K562 (cell line): ENCODE measurements around the gene PAF1. TPM values are rescaled to one million over a fixed set of nuclear protein-coding genes. Genes with fewer than 3 reads are reported as not detected.

ENCODE experiments used
- ATAC-seq: fragments of 200-7000 bp; cut with Tn5 transposase; 3 replicates; pipeline ENCODE4 v1.9.1; 2020; ENCODE audit warnings: moderate library complexity
- BruUV-seq: library from RNA; stranded (reverse); fragments of 400-500 nt; replicated peaks from 2 replicates; lab custom pipeline; 2021; lab: Mats Ljungman, UMichigan
- CTCF ChIA-PET: fragments of 300-600 bp; formaldehyde crosslinking; extraction: SDS; loops from one replicate; lab custom pipeline; 2021; ENCODE audit warnings: low intra/inter-chr PET ratio; lab: Yijun Ruan, JAX
- POLR2A ChIA-PET: fragments of 300-600, 350-650 bp; sonication (Branson Sonifier 250); formaldehyde crosslinking; extraction: SDS; loops from one replicate; lab custom pipeline; 2021; ENCODE audit warnings: antibody characterized with exemption, inconsistent platforms; lab: Yijun Ruan, JAX
- DNase-seq, 4 experiments: peaks; one replicate each; pipeline versions ENCODE4 v3.0.0 to v3.0.0-alpha.2; 2011 to 2018; ENCODE audit warnings: low spot score in 3 of 4, mixed read lengths in 3 of 4; ENCODE audit errors: extremely low read depth in 1 of 4
- FAIRE-seq: peaks from 2 replicates; lab custom pipeline; 2011; peaks lifted over from hg19 to GRCh38; lab: Jason Lieb, UNC
- H2AFZ ChIP-seq: 2 replicates; pipeline ENCODE4 v1.6.0; 2011; ENCODE audit warnings: low read depth, low read length, control low read depth, inconsistent platforms
- H3K27ac ChIP-seq: fragments of 200-600 bp; 3 replicates; pipeline ENCODE4 v1.8.0; 2011; ENCODE audit warnings: low read depth, mild to moderate bottlenecking, control low read depth, inconsistent platforms, low read length, moderate library complexity, mixed read lengths; ENCODE audit errors: extremely low read depth
- H3K27me3 ChIP-seq, 2 experiments: fragments of 300-600 bp in 1 of 2; 2 replicates in 1 of 2; 3 replicates in 1 of 2; pipeline versions ENCODE4 v1.6.0 to v1.8.0; 2011; ENCODE audit warnings: inconsistent platforms in 2 of 2, low read length in 2 of 2, mild to moderate bottlenecking in 1 of 2, mixed read lengths in 1 of 2, moderate library complexity in 1 of 2; ENCODE audit not compliant: control insufficient read depth in 2 of 2, insufficient read depth in 2 of 2
- H3K36me3 ChIP-seq: fragments of 300-600 bp; 3 replicates; pipeline ENCODE4 v1.8.0; 2011; ENCODE audit warnings: mild to moderate bottlenecking, low read length, inconsistent platforms; ENCODE audit not compliant: control insufficient read depth, insufficient read depth
- H3K4me1 ChIP-seq, 2 experiments: fragments of 200-600 bp in 1 of 2; replicated peaks in 1 of 2; 2 replicates in 1 of 2; 3 replicates in 1 of 2; pipeline versions ENCODE4 v1.5.1 to v1.8.0; 2011; ENCODE audit warnings: inconsistent platforms in 2 of 2, low read length in 2 of 2, mild to moderate bottlenecking in 1 of 2, mixed read lengths in 1 of 2, moderate library complexity in 1 of 2; ENCODE audit not compliant: control insufficient read depth in 2 of 2, insufficient read depth in 2 of 2
- H3K4me2 ChIP-seq: 2 replicates; pipeline ENCODE4 v1.6.1; 2011; ENCODE audit warnings: low read length, control low read depth, inconsistent platforms, mixed read lengths; ENCODE audit not compliant: insufficient read depth
- H3K4me3 ChIP-seq: fragments of 200-600 bp; sonication (generic), shearing (Covaris generic); 2 replicates; pipeline ENCODE4 v1.5.1; 2016; ENCODE audit warnings: control low read depth, inconsistent platforms
- H3K79me2 ChIP-seq: fragments of 200-600 bp; 3 replicates; pipeline ENCODE4 v1.8.0; 2011; ENCODE audit warnings: low read length, inconsistent platforms; ENCODE audit not compliant: control insufficient read depth, insufficient read depth
- H3K9ac ChIP-seq, 2 experiments: 2 replicates each; pipeline versions ENCODE4 v1.6.0 to v1.6.1; 2011; ENCODE audit warnings: low read depth in 2 of 2, low read length in 2 of 2, control low read depth in 1 of 2, inconsistent platforms in 1 of 2, mild to moderate bottlenecking in 1 of 2, mixed read lengths in 1 of 2; ENCODE audit not compliant: insufficient read depth in 1 of 2
- H3K9me1 ChIP-seq: one replicate; pipeline ENCODE4 v1.6.0; 2011; ENCODE audit warnings: inconsistent platforms, mild to moderate bottlenecking, low read length, moderate library complexity; ENCODE audit not compliant: control insufficient read depth, insufficient read depth
- H3K9me3 ChIP-seq: replicated peaks from 2 replicates; pipeline ENCODE4 v1.5.1; 2011; ENCODE audit warnings: low read depth, low read length, inconsistent platforms; ENCODE audit not compliant: control insufficient read depth, insufficient read depth
- H4K20me1 ChIP-seq: replicated peaks from 2 replicates; pipeline ENCODE4 v1.6.1; 2011; ENCODE audit warnings: low read length, inconsistent platforms, mixed read lengths; ENCODE audit not compliant: control insufficient read depth, insufficient read depth
- CTCF ChIP-seq, 3 experiments: IDR thresholded peaks in 2 of 3; conservative IDR thresholded peaks in 1 of 3; 2 replicates each; pipeline ENCODE4 v1.5.1; 2011 to 2012; ENCODE audit warnings: low read length in 3 of 3, mild to moderate bottlenecking in 3 of 3, control low read depth in 2 of 3, improper control_type of control experiment in 1 of 3, inconsistent platforms in 1 of 3, low read depth in 1 of 3, mixed read lengths in 1 of 3, moderate library complexity in 1 of 3; ENCODE audit not compliant: insufficient read depth in 2 of 3
- DIDO1 ChIP-seq: fragments of 450-650 bp; IDR thresholded peaks from 2 replicates; pipeline ENCODE4 v1.6.1; 2016; ENCODE audit warnings: low read depth, missing biosample characterization, missing genetic modification characterization
- EGR1 ChIP-seq: fragments of 450-650 bp; conservative IDR thresholded peaks from 2 replicates; pipeline ENCODE4 v1.6.1; 2017; ENCODE audit warnings: mild to moderate bottlenecking
- EHMT2 ChIP-seq: fragments of 450-650 bp; IDR thresholded peaks from 2 replicates; pipeline ENCODE4 v1.6.1; 2018; ENCODE audit warnings: antibody characterized with exemption
- ETV5 ChIP-seq: sonication (generic); formaldehyde crosslinking; IDR thresholded peaks from 2 replicates; pipeline ENCODE4 v1.4.0; 2020; ENCODE audit warnings: low read depth, mild to moderate bottlenecking, missing genetic modification reagents
- HMGN3 ChIP-seq: IDR thresholded peaks from 2 replicates; pipeline ENCODE4 v1.6.1; 2011; ENCODE audit warnings: borderline replicate concordance, low read depth, mild to moderate bottlenecking, mixed read lengths, low read length; ENCODE audit not compliant: insufficient read length; ENCODE audit errors: extremely low read depth
- HNRNPL ChIP-seq: fragments of 200-400 bp; formaldehyde crosslinking; IDR thresholded peaks from 2 replicates; pipeline ENCODE4 v1.6.1; 2017; ENCODE audit warnings: low read depth, mild to moderate bottlenecking, low read length
- MAZ ChIP-seq, 2 experiments: fragments of 450-650 bp in 1 of 2; sonication (generic) in 1 of 2; formaldehyde crosslinking; IDR thresholded peaks in 1 of 2; conservative IDR thresholded peaks in 1 of 2; 2 replicates each; pipeline versions ENCODE4 v1.4.0 to v1.5.0; 2020; ENCODE audit warnings: mild to moderate bottlenecking in 1 of 2, missing genetic modification reagents in 1 of 2
- RBBP5 ChIP-seq: fragments of 200-600 bp; sonication (generic); IDR thresholded peaks from 2 replicates; pipeline ENCODE4 v1.6.1; 2012; ENCODE audit warnings: borderline replicate concordance, mild to moderate bottlenecking, low read length, control low read depth, inconsistent platforms; ENCODE audit not compliant: insufficient read depth, poor library complexity, severe bottlenecking
- SAFB ChIP-seq: fragments of 200-400 bp; formaldehyde crosslinking; IDR thresholded peaks from 2 replicates; pipeline ENCODE4 v1.6.1; 2017; ENCODE audit warnings: low read depth, low read length, borderline replicate concordance
- SIN3A ChIP-seq, 2 experiments: fragments of 150-350 bp in 1 of 2; IDR thresholded peaks; 2 replicates each; pipeline ENCODE4 v1.6.1; 2011 to 2016; ENCODE audit warnings: borderline replicate concordance in 2 of 2, low read depth in 2 of 2, low read length in 2 of 2, mild to moderate bottlenecking in 2 of 2, moderate library complexity in 2 of 2; ENCODE audit not compliant: control insufficient read depth in 1 of 2
- SP1 ChIP-seq: sonication (generic); formaldehyde crosslinking; IDR thresholded peaks from 2 replicates; pipeline ENCODE4 v1.8.1; 2022; ENCODE audit warnings: mild to moderate bottlenecking, missing genetic modification reagents
- TAF1 ChIP-seq: IDR thresholded peaks from 2 replicates; pipeline ENCODE4 v1.6.1; 2011; ENCODE audit warnings: mild to moderate bottlenecking, low read length, moderate library complexity; ENCODE audit not compliant: insufficient read depth, control insufficient read depth, severe bottlenecking; ENCODE audit errors: extremely low read depth
- ZBTB33 ChIP-seq: sonication (generic); formaldehyde crosslinking; IDR thresholded peaks from 2 replicates; pipeline ENCODE4 v1.8.1; 2023; ENCODE audit warnings: mild to moderate bottlenecking, missing genetic modification reagents
- ZFX ChIP-seq: sonication (generic); formaldehyde crosslinking; IDR thresholded peaks from 2 replicates; pipeline ENCODE4 v1.8.0; 2022; ENCODE audit warnings: mild to moderate bottlenecking, missing genetic modification reagents, moderate library complexity
- ZSCAN32 ChIP-seq: fragments of 450-650 bp; formaldehyde crosslinking; IDR thresholded peaks from 2 replicates; pipeline ENCODE4 v1.4.0; 2020; ENCODE audit warnings: mild to moderate bottlenecking, moderate library complexity
- WGBS: fragments of 100-300 bp; shearing (Covaris generic); methylation state at CpG from one replicate; pipeline ENCODE4 v1.1.6; 2016; ENCODE audit warnings: low coverage, mixed read lengths; ENCODE audit not compliant: insufficient coverage; ENCODE audit errors: missing lambda C conversion rate; 5-methylcytosine and 5-hydroxymethylcytosine counted together
- in situ Hi-C: fragments of 300-500 bp; cut with MboI; formaldehyde crosslinking; loops from 4 replicates; pipeline ENCODE4 v1.15.0; 2018; ENCODE audit warnings: inconsistent platforms, mixed read lengths
- intact Hi-C: fragments of 100-400 bp; cut with micrococcal nuclease; formaldehyde crosslinking; loops from 2 replicates; pipeline ENCODE4 v1.14.2; 2022
- polyA plus RNA-seq, 8 experiments: library from polyadenylated mRNA; depleted of rRNA in 4 of 8; stranded (reverse) in 5 of 8; unstranded in 3 of 8; fragments of >200 nt; fragmentation: Nextera tagmentation in 2 of 8; fragmentation: Illumina TruSeq in 1 of 8; extraction: Ambion mirVana in 2 of 8; extraction: Trizol in 1 of 8; gene quantifications; 2 replicates each; pipeline versions ENCODE4 v1.2.1 to v1.2.3, GENCODE V29; 2011 to 2014; ENCODE audit warnings: inconsistent platforms in 1 of 8, missing spikeins in 1 of 8
- total RNA-seq, 7 experiments: library from RNA; depleted of rRNA in 6 of 7; stranded (reverse); fragments of >200 nt in 6 of 7; fragmentation: Illumina TruSeq in 2 of 7; extraction: Trizol in 2 of 7; gene quantifications; 2 replicates each; pipeline versions ENCODE4 v1.2.1 to v1.2.3, GENCODE V29; 2011 to 2021; ENCODE audit warnings: low replicate concordance in 1 of 7

The PAF1 gene
- total and polyA plus RNA-seq, 9 of the 15 experiments (the other 6 are each of a cell fraction or from before 2014, with no cell fraction given), result 1.5 to 45.0 (median 33.8) TPM

GRCh38 chr19:39407660-39408391 lies 16.9 kb upstream of the PAF1 start:
- peaks cover 13% of the 10 kb centered on the region; the same call in 1 of the 3 replicates for H3K36me3 ChIP-seq
- no peaks in the 10 kb centered on the region for H3K9me1 ChIP-seq
- ATAC-seq (no peak), DNase-seq (peak in 1 of 4 experiments; percentile 50), FAIRE-seq (no peak)
- H3K9ac ChIP-seq, result peak overlapping the region; percentile 91 to 97
- no peak overlapping the region for H2AFZ ChIP-seq
- no peaks in the 10 kb centered on the region for H3K9me3 ChIP-seq
- peak overlapping the region; percentile 78 for H3K4me3 ChIP-seq
- peaks cover 50% of the 10 kb centered on the region for H3K79me2 ChIP-seq
- peaks cover 55 to 76% of the 10 kb centered on the region in 2 experiments for H3K4me1 ChIP-seq
- intact Hi-C loops (no loop called here), in situ Hi-C loops (no loop called here)
- CTCF ChIA-PET, result interaction anchor here (0.8 kb wide), 1 partner anchor 10 kb away, joined by 3 read pairs; no protein-coding TSS in a partner anchor
- peaks cover 4% of the 10 kb centered on the region; the same call in 1 of the 2 replicates for H4K20me1 ChIP-seq
- no peaks in the 10 kb centered on the region for H3K27me3 ChIP-seq
- WGBS, result 48% methylated on average over 34 of the region's 40 CpGs
- peak overlapping the region; percentile 85 for H3K4me2 ChIP-seq
- POLR2A ChIA-PET, result interaction anchor here (0.7 to 4.0 kb wide), 9 partner anchors 10 to 216 kb away, joined by 3 to 18 read pairs (median 6); partner anchors contain the start of genes MED29, PAF1, RPS16 and SAMD4B
- no TSS peak for BruUV-seq
- peak overlapping the region; percentile 94 for H3K27ac ChIP-seq
- TF ChIP-seq HMGN3 (peak; percentile 56), SP1 (CRISPR knock-in tag) (no peak), ZBTB33 (CRISPR knock-in tag) (peak; percentile 22; the same call in 1 of the 2 replicates), HNRNPL (peak; percentile 91), RBBP5 (peak; percentile 8), EGR1 (peak; percentile 28; the same call in 1 of the 2 replicates), ZFX (CRISPR knock-in tag) (0 out of 2 replicates have a peak, but pooled peaks have one; percentile 3), MAZ (CRISPR knock-in tag; conservative IDR thresholded peaks at IDR 0.05 in 1 of 2, IDR thresholded peaks at IDR 0.05 in 1 of 2) (peak in 1 of 2 experiments; percentile 12; a peak in 1 of 4 replicates), CTCF (IDR thresholded peaks at IDR 0.05 in 2 of 3, conservative IDR thresholded peaks at IDR 0.05 in 1 of 3; ENCODE audit: insufficient read depth in 2 of 3, low read depth in 1 of 3, low read length in 3 of 3) (no peak), SIN3A (IDR thresholded peaks at IDR 0.05; ENCODE audit: borderline replicate concordance in 2 of 2, control insufficient read depth in 1 of 2, low read depth in 2 of 2, low read length in 2 of 2) (0 out of 4 replicates have a peak, but pooled peaks of 1 of the 2 experiments have one; percentile 6), ZSCAN32 (CRISPR knock-in tag) (0 out of 2 replicates have a peak, but pooled peaks have one; percentile 9), DIDO1 (no peak), TAF1 (peak; percentile 19), ETV5 (0 out of 2 replicates have a peak, but pooled peaks have one; percentile 1), EHMT2 (no peak), SAFB (0 out of 2 replicates have a peak, but pooled peaks have one; percentile 14)
